ENCODE results near the gene CHRNB1. TPM values are rescaled to one million over a fixed set of nuclear protein-coding genes. Genes with fewer than 3 reads are reported as not detected.

CHRNB1 gene
- total and polyA plus RNA-seq, 2 of the 8 experiments (the other 6 are each of a cell fraction or from before 2014, with no cell fraction given): 14.1 to 28.2 TPM

GRCh38 chr17:7414837-7415236, 30.0 kb upstream of the CHRNB1 start (continued):
- no peak for TF ChIP-seq CHD7 (IDR thresholded peaks at IDR 0.05; ENCODE audit: insufficient replicate concordance, low read length)
